H1 (cell line): ENCODE measurements around the gene LMNB1. TPM values are rescaled to one million over a fixed set of nuclear protein-coding genes. Genes with fewer than 3 reads are reported as not detected.

Source experiments
- CEBPB ChIP-seq: IDR thresholded peaks from 2 replicates; pipeline ENCODE4 v1.6.1; 2012; ENCODE audit warnings: low read depth, low read length
- CREB1 ChIP-seq: IDR thresholded peaks from 2 replicates; pipeline ENCODE4 v1.6.1; 2012; ENCODE audit warnings: inconsistent platforms
- TAF7 ChIP-seq: optimal IDR thresholded peaks from 2 replicates; pipeline ENCODE3; 2011; ENCODE audit warnings: low read depth, mild to moderate bottlenecking, inconsistent platforms, low read length, moderate library complexity, borderline replicate concordance
- polyA plus RNA-seq, 7 experiments: library from polyadenylated mRNA; depleted of rRNA in 3 of 7; stranded (reverse) in 5 of 7; unstranded in 2 of 7; fragments of >200 nt in 5 of 7; fragments of 200-250 nt in 2 of 7; gene quantifications; 1 replicate in 5 of 7; 2 replicates in 1 of 7; 4 replicates in 1 of 7; pipeline versions ENCODE4 v1.2.1 to v1.2.3, GENCODE V29; 2011 to 2013; ENCODE audit warnings: missing spikeins in 2 of 7, mixed read lengths in 2 of 7
- total RNA-seq: library from RNA; stranded (reverse); fragmentation: NEBNext Ultra II Directional; extraction: Animal tissue kit (Norgen Biotek cat#: 25700); gene quantifications from 2 replicates; pipeline ENCODE4 v1.2.1, GENCODE V29; 2021
- TF ChIP-seq, protein P1 (sequence below): fragments of 300-600 bp; sonication (generic); IDR thresholded peaks from 2 replicates; pipeline ENCODE4 v1.7.1; 2012; ENCODE audit warnings: low read length, moderate library complexity, mild to moderate bottlenecking, inconsistent platforms; ENCODE audit not compliant: insufficient replicate concordance

The LMNB1 gene
- total and polyA plus RNA-seq, 2 of the 8 experiments (the other 6 are each of a cell fraction or from before 2014, with no cell fraction given) = 73.5 to 225 TPM

DNA sequence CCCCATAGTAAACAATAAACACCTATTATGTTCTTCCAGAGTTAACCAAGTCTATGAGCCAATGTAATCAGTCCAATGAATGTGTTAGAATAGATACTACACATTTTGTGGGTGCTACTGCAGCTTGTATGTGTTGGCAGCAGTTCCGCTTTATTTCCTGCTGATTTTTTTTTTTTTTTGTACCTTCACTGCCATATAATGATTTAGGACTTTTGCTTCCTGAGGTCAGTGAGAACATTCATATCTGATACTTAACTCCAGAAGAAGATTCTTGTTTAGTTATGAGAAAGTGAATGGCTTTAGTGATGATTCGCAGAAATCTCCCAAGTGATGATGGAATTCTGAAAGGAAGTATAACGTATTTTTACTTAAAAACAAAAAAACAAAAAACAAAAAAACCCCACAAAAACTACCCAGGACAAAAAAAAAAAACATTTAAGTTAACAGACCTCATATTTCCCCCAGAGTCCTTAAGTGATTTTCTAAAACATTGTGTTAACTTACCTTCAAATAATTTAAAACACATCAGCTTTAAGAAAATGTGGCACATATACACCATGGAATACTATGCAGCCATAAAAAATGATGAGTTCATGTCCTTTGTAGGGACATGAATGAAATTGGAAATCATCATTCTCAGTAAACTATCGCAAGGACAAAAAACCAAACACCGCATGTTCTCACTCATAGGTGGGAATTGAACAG is 24.7 kb upstream of the LMNB1 start (continued):
- TF ChIP-seq, protein P1, sequence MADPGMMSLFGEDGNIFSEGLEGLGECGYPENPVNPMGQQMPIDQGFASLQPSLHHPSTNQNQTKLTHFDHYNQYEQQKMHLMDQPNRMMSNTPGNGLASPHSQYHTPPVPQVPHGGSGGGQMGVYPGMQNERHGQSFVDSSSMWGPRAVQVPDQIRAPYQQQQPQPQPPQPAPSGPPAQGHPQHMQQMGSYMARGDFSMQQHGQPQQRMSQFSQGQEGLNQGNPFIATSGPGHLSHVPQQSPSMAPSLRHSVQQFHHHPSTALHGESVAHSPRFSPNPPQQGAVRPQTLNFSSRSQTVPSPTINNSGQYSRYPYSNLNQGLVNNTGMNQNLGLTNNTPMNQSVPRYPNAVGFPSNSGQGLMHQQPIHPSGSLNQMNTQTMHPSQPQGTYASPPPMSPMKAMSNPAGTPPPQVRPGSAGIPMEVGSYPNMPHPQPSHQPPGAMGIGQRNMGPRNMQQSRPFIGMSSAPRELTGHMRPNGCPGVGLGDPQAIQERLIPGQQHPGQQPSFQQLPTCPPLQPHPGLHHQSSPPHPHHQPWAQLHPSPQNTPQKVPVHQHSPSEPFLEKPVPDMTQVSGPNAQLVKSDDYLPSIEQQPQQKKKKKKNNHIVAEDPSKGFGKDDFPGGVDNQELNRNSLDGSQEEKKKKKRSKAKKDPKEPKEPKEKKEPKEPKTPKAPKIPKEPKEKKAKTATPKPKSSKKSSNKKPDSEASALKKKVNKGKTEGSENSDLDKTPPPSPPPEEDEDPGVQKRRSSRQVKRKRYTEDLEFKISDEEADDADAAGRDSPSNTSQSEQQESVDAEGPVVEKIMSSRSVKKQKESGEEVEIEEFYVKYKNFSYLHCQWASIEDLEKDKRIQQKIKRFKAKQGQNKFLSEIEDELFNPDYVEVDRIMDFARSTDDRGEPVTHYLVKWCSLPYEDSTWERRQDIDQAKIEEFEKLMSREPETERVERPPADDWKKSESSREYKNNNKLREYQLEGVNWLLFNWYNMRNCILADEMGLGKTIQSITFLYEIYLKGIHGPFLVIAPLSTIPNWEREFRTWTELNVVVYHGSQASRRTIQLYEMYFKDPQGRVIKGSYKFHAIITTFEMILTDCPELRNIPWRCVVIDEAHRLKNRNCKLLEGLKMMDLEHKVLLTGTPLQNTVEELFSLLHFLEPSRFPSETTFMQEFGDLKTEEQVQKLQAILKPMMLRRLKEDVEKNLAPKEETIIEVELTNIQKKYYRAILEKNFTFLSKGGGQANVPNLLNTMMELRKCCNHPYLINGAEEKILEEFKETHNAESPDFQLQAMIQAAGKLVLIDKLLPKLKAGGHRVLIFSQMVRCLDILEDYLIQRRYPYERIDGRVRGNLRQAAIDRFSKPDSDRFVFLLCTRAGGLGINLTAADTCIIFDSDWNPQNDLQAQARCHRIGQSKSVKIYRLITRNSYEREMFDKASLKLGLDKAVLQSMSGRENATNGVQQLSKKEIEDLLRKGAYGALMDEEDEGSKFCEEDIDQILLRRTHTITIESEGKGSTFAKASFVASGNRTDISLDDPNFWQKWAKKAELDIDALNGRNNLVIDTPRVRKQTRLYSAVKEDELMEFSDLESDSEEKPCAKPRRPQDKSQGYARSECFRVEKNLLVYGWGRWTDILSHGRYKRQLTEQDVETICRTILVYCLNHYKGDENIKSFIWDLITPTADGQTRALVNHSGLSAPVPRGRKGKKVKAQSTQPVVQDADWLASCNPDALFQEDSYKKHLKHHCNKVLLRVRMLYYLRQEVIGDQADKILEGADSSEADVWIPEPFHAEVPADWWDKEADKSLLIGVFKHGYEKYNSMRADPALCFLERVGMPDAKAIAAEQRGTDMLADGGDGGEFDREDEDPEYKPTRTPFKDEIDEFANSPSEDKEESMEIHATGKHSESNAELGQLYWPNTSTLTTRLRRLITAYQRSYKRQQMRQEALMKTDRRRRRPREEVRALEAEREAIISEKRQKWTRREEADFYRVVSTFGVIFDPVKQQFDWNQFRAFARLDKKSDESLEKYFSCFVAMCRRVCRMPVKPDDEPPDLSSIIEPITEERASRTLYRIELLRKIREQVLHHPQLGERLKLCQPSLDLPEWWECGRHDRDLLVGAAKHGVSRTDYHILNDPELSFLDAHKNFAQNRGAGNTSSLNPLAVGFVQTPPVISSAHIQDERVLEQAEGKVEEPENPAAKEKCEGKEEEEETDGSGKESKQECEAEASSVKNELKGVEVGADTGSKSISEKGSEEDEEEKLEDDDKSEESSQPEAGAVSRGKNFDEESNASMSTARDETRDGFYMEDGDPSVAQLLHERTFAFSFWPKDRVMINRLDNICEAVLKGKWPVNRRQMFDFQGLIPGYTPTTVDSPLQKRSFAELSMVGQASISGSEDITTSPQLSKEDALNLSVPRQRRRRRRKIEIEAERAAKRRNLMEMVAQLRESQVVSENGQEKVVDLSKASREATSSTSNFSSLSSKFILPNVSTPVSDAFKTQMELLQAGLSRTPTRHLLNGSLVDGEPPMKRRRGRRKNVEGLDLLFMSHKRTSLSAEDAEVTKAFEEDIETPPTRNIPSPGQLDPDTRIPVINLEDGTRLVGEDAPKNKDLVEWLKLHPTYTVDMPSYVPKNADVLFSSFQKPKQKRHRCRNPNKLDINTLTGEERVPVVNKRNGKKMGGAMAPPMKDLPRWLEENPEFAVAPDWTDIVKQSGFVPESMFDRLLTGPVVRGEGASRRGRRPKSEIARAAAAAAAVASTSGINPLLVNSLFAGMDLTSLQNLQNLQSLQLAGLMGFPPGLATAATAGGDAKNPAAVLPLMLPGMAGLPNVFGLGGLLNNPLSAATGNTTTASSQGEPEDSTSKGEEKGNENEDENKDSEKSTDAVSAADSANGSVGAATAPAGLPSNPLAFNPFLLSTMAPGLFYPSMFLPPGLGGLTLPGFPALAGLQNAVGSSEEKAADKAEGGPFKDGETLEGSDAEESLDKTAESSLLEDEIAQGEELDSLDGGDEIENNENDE = no peak
- TF ChIP-seq TAF7 = no peak
- no peak for TF ChIP-seq CREB1
- TF ChIP-seq CEBPB = no peak
